Activated CD4-positive, alpha-beta T cell treated with anti-CD3 and anti-CD28 coated beads for 36 hours (primary cell): ENCODE data around the gene ZFX. TPM values are rescaled to one million over a fixed set of nuclear protein-coding genes. Genes with fewer than 3 reads are reported as not detected.

ENCODE experiments used
- ATAC-seq: fragments of 200-7000 bp; cut with Tn5 transposase; one replicate; pipeline ENCODE4 v1.10.0; 2021; ENCODE audit warnings: mild to moderate bottlenecking, moderate library complexity
- CTCF ChIA-PET: fragments of 350-600 bp; sonication (Branson Sonifier 250); formaldehyde crosslinking; loops from one replicate; lab custom pipeline; 2021; ENCODE audit warnings: antibody characterized with exemption; lab: Charles Lee
- POLR2A ChIA-PET: fragments of 350-600 bp; sonication (Branson Sonifier 250); formaldehyde crosslinking; loops from one replicate; lab custom pipeline; 2021; ENCODE audit warnings: antibody characterized with exemption, inconsistent platforms; lab: Charles Lee
- DNase-seq: peaks from one replicate; pipeline ENCODE4 v3.0.0-alpha.2; 2020
- H3K27ac Mint-ChIP-seq: one replicate; pipeline ENCODE4 v1.8.0; 2021; ENCODE audit warnings: mixed read lengths
- H3K27me3 Mint-ChIP-seq: one replicate; pipeline ENCODE4 v1.8.0; 2021; ENCODE audit warnings: mixed read lengths
- H3K36me3 Mint-ChIP-seq: one replicate; pipeline ENCODE4 v1.8.0; 2021; ENCODE audit warnings: low read depth, mixed read lengths
- H3K4me1 Mint-ChIP-seq: one replicate; pipeline ENCODE4 v1.8.0; 2021; ENCODE audit warnings: mixed read lengths
- H3K4me3 Mint-ChIP-seq: one replicate; pipeline ENCODE4 v1.8.0; 2021; ENCODE audit warnings: mild to moderate bottlenecking, moderate library complexity, mixed read lengths
- H3K9me3 Mint-ChIP-seq: one replicate; pipeline ENCODE4 v1.8.0; 2021; ENCODE audit warnings: low read depth, mixed read lengths
- intact Hi-C, 2 experiments: fragments of 100-400 bp; cut with DNase I in 1 of 2; cut with micrococcal nuclease in 1 of 2; formaldehyde crosslinking; loops; one replicate each; pipeline versions ENCODE4 v1.14.2 to v1.15.1; 2022 to 2024; cut with DNase I, micrococcal nuclease
- total RNA-seq, 2 experiments: library from RNA; stranded (reverse); gene quantifications; one replicate each; pipeline ENCODE4 v1.2.3, GENCODE V29; 2021

ZFX gene
- total RNA-seq, 2 experiments from 2014 or later: 34.0 to 37.9 TPM

DNA sequence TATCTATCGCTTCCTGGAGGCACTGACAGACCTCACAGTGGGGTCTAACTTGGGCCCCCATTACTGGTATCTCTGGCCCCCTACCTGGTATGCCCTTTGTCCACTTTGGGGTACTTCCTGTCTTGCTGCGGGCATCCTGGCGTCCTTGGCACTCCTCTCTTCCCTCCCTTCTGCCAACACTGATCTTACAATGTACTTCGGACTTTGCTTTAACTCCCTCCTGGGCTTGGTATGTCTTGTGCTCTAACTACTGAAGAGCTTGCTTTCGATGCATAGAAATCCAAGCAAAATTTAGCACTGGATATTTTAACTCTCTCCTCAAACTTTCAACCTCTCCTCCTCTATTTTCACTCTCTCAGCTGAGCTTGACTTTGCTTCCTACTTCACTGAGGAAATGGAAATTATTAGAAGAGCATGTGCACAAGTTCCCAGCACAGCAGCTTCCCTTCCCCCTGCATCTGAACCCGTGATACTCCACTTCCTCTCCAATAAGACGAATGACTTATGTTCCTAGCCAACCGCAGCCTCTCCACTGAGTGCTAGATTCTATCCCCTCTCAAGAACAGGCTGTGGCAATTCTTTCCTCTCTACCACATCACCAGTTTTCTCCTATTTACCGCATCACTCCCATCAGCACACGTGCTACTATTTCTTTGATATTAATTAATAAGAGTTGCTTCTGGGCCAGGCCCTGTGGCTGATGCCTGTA is 111.5 kb downstream of the ZFX start:
- CTCF ChIA-PET: interaction anchor here (0.6 to 2.0 kb wide), 5 partner anchors 97 to 883 kb away, joined by 3 to 12 read pairs (median 3); no protein-coding TSS in a partner anchor

DNA sequence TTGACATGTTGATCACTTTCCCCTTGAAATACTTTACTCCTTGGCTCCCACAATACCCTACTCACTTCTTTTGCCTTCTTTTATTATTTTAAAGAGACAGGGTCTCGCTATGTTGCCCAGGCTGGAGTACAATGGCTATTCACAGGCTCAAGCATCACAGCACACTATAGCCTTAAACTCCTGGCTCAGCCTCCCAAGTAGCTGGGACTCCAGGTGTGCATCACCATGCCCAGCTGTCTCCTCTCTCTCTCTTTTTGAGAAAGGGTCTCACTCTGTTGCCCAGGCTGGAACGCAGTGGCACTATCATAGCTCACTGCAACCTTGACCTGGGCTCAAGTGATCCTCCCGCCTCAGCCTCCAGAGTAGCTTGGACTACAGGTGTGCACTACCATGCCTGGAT is 112.8 kb downstream of the ZFX start:
- H3K4me1 Mint-ChIP-seq: peaks cover 21% of the 10 kb centered on the region
- H3K27ac Mint-ChIP-seq: no peak overlapping the region
- DNase-seq (no peak), ATAC-seq (no peak)
- CTCF ChIA-PET: interaction anchor here (1.3 kb wide), 1 partner anchor 31 kb away, joined by 3 read pairs; no protein-coding TSS in a partner anchor
- no peaks in the 10 kb centered on the region for H3K27me3 Mint-ChIP-seq
- H3K9me3 Mint-ChIP-seq: no peaks in the 10 kb centered on the region
- intact Hi-C loops: loop anchor here (5.0 to 10.0 kb wide), 3 partner anchors 132 to 235 kb away; no protein-coding TSS in a partner anchor
- no peak overlapping the region for H3K4me3 Mint-ChIP-seq
- POLR2A ChIA-PET: no interaction called here
- H3K36me3 Mint-ChIP-seq: no peaks in the 10 kb centered on the region

More for the DNA sequence above, 111.5 kb downstream of the ZFX start:
- POLR2A ChIA-PET: no interaction called here
- Mint-ChIP-seq H3K36me3 (no peaks in the 10 kb centered on the region), H3K27ac (peak overlapping the region; percentile 87), H3K4me3 (no peak overlapping the region), H3K9me3 (no peaks in the 10 kb centered on the region), H3K4me1 (peaks cover 21% of the 10 kb centered on the region), H3K27me3 (no peaks in the 10 kb centered on the region)
- intact Hi-C loops: loop anchor here (2.0 to 10.0 kb wide), 4 partner anchors 110 to 236 kb away; no protein-coding TSS in a partner anchor
- ATAC-seq: peak; percentile 93
- DNase-seq: peak; percentile 62

DNA sequence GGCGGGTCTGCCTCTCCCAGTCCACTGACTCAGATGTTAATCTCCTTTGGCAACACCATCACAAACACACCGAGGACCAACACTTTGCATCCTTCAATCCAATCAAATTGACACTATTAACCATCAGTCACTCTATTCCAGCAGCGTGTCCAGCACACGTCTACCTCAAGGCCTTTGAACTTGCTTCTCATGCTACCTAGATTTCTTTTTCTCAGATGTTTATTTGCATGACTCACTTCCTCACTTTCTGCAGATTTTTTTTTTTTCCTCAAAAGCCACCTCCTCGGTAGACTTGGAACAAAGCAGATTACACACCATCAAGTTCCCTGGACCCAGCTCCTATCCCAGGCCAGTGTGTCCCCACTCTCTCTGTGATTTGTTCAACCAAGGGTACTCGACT is 114.9 kb downstream of the ZFX start:
- Mint-ChIP-seq H3K36me3 (no peaks in the 10 kb centered on the region), H3K9me3 (no peaks in the 10 kb centered on the region), H3K4me1 (peaks cover 21% of the 10 kb centered on the region), H3K27me3 (peaks cover 2% of the 10 kb centered on the region), H3K27ac (no peak overlapping the region), H3K4me3 (no peak overlapping the region)
- DNase-seq (no peak), ATAC-seq (no peak)
- POLR2A ChIA-PET: no interaction called here
- CTCF ChIA-PET: no interaction called here
- intact Hi-C loops: loop anchor here (5.0 to 10.0 kb wide), 3 partner anchors 130 to 233 kb away; no protein-coding TSS in a partner anchor

Other genes with a start within 250 kb of the ZFX start
- gene APOO, start 241.8 kb upstream of the ZFX start, total RNA-seq: 10 to 100 TPM; 30.2 to 37.2 TPM
- gene CXorf58, start 241.7 kb upstream of the ZFX start, total RNA-seq: under 1 TPM in 1 of 2 experiments, not detected in 1; 0.14 TPM
- gene KLHL15, start 122.5 kb upstream of the ZFX start, total RNA-seq: 10 to 100 TPM in 1 of 2 experiments, 1 to 10 TPM in 1; 9.3 to 11.8 TPM
- gene EIF2S3, start 94.8 kb upstream of the ZFX start, total RNA-seq: 100 to 1,000 TPM; 316 to 336 TPM
- not detected for gene SUPT20HL2, start 164.3 kb downstream of the ZFX start, total RNA-seq
- gene SUPT20HL1, start 210.9 kb downstream of the ZFX start, total RNA-seq: under 1 TPM in 1 of 2 experiments, not detected in 1; 0.07 TPM